ENCODE measurements around the gene MAP2K1. TPM values are rescaled to one million over a fixed set of nuclear protein-coding genes. Genes with fewer than 3 reads are reported as not detected.

Gene MAP2K1
- total and polyA plus RNA-seq, 9 of the 15 experiments (the other 6 are each of a cell fraction or from before 2014, with no cell fraction given) = 7.5 to 58.3 (median 30.0) TPM

GRCh38 chr15:66356359-66357236 is 30.1 kb upstream of the MAP2K1 start, which contains the start of gene TIPIN (continued):
- TF ChIP-seq MGA (IDR thresholded peaks at IDR 0.05) (peak; percentile 90), AFF4 (CRISPR knock-in tag; IDR thresholded peaks at IDR 0.05) (no peak), PPARD (CRISPR knock-in tag; IDR thresholded peaks at IDR 0.05) (no peak), RCOR1 (IDR thresholded peaks at IDR 0.05; ENCODE audit: borderline replicate concordance in 1 of 2, low read depth in 2 of 2, low read length in 2 of 2) (peak in 1 of 2 experiments; percentile 60; a peak in 1 of 4 replicates), CREB5 (CRISPR knock-in tag; IDR thresholded peaks at IDR 0.05) (no peak)
